WERI-Rb-1 (cell line): ENCODE results near the gene DHTKD1.
"Not testable (repeated sequence)": the region's sequence is repeated elsewhere in the genome, so short reads cannot be mapped to it uniquely, and the experiment has no call there.

Source experiments
- DNase-seq: peaks from one replicate; pipeline ENCODE4 v3.0.0-alpha.2; 2020
- H3K27ac ChIP-seq: fragments of 250-450 bp; sonication (Bioruptor Pico); 2 replicates; pipeline ENCODE4 v1.5.1; 2020; ENCODE audit warnings: mild to moderate bottlenecking, moderate library complexity
- H3K27me3 ChIP-seq: fragments of 250-450 bp; sonication (Bioruptor Pico); 2 replicates; pipeline ENCODE4 v1.5.1; 2021; ENCODE audit warnings: mild to moderate bottlenecking, low read depth, moderate library complexity; ENCODE audit not compliant: insufficient read depth, severe bottlenecking
- H3K36me3 ChIP-seq: fragments of 250-450 bp; sonication (Bioruptor Pico); 2 replicates; pipeline ENCODE4 v1.5.1; 2020; ENCODE audit warnings: mild to moderate bottlenecking, moderate library complexity
- H3K4me3 ChIP-seq: 2 replicates; pipeline ENCODE4 v1.5.1; 2011; ENCODE audit warnings: low read depth, mild to moderate bottlenecking, control low read depth, low read length
- H3K9me3 ChIP-seq: fragments of 250-450 bp; sonication (Bioruptor Pico); 2 replicates; pipeline ENCODE4 v1.5.1; 2021; ENCODE audit warnings: mild to moderate bottlenecking, moderate library complexity; ENCODE audit not compliant: severe bottlenecking
- TF ChIP-seq, protein P1 (sequence below): IDR thresholded peaks from 2 replicates; pipeline ENCODE4 v1.5.1; 2011; ENCODE audit warnings: low read depth, mild to moderate bottlenecking, control low read depth, inconsistent platforms, low read length

DHTKD1 gene

DNA sequence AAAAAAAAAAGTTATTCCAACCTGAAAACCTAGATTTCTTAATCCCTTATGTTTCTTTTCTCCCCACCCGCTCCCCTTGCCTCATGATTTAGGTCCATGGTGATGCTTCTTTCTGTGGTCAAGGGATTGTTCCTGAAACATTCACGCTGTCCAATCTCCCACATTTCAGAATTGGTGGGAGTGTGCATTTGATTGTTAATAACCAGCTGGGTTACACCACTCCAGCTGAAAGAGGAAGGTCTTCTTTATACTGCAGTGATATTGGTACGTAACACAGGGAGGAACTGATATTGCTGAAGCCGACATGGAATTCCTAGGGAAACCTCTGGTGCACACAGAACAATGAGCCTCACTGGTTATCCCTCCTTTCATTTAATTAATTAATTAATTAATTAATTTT, 22.7 kb downstream of the DHTKD1 start:
- no peak for DNase-seq
- H3K36me3 ChIP-seq: peaks cover 2% of the 10 kb centered on the region
- no peak overlapping the region for H3K4me3 ChIP-seq
- no peaks in the 10 kb centered on the region for H3K9me3 ChIP-seq
- H3K27ac ChIP-seq: no peak overlapping the region
- TF ChIP-seq, protein P1, sequence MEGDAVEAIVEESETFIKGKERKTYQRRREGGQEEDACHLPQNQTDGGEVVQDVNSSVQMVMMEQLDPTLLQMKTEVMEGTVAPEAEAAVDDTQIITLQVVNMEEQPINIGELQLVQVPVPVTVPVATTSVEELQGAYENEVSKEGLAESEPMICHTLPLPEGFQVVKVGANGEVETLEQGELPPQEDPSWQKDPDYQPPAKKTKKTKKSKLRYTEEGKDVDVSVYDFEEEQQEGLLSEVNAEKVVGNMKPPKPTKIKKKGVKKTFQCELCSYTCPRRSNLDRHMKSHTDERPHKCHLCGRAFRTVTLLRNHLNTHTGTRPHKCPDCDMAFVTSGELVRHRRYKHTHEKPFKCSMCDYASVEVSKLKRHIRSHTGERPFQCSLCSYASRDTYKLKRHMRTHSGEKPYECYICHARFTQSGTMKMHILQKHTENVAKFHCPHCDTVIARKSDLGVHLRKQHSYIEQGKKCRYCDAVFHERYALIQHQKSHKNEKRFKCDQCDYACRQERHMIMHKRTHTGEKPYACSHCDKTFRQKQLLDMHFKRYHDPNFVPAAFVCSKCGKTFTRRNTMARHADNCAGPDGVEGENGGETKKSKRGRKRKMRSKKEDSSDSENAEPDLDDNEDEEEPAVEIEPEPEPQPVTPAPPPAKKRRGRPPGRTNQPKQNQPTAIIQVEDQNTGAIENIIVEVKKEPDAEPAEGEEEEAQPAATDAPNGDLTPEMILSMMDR: no peak
- H3K27me3 ChIP-seq: no peaks in the 10 kb centered on the region

DNA sequence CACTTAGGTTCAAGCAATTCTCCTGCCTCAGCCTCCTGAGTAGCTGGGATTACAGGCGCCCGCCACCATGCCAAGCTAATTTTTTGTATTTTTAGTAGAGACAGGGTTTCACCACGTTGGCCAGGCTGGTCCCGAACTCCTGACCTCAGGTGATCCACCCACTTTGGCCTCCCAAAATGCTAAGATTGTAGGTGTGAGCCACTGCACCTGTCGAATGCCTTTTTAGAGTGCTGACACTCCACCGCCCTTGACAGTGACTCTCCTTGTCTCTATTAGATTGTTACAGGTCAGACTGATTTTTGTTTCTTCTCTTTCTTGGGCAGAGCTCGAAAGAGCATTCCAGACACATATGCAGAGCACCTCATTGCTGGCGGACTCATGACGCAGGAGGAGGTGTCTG, 28.6 kb downstream of the DHTKD1 start:
- not testable (repeated sequence) for H3K27ac ChIP-seq, H3K27me3 ChIP-seq, H3K36me3 ChIP-seq, DNase-seq, H3K4me3 ChIP-seq, H3K9me3 ChIP-seq

DNA sequence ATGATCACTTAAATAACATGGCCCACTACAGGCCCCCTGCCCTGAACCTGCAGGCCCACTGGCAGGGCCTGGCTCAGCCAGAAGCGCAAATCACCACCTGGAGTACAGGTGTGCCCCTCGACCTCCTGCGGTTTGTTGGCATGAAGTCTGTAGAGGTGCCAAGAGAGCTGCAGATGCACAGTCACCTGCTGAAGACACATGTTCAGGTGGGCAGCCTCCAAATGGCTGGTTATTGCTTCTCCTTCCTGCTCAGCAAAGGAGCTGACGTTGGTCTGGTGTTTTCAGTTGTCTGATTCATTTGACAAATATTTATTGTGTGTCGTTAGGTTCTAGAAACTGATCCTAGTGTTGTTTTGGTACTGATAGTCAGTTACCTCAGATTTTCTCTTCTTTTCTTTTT, 29.0 kb downstream of the DHTKD1 start:
- H3K4me3 ChIP-seq: no peak overlapping the region
- TF ChIP-seq, protein P1: no peak
- no peaks in the 10 kb centered on the region for H3K27me3 ChIP-seq
- no peak for DNase-seq
- no peaks in the 10 kb centered on the region for H3K36me3 ChIP-seq
- no peaks in the 10 kb centered on the region for H3K9me3 ChIP-seq
- no peak overlapping the region for H3K27ac ChIP-seq

DNA sequence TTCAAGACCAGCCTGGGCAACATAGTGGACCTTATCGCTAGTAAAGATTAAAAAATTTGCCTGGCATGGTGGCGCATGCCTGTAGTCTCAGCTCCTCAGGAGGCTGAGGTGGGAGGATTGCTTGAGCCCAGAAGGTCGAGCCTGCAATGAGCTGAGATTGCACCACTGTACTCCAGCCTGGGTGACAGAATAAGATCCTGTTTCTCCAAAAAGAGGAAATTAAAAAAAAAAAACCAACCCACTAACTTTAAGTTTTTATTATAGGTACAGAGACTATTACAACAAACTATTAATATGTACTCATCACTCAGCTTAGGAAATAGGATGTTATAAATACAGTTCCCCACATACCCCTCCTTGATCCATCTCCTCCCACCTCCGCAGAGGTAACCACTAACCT, 30.2 kb downstream of the DHTKD1 start:
- Histone ChIP-seq H3K27me3 (no peaks in the 10 kb centered on the region), H3K4me3 (no peak overlapping the region), H3K27ac (no peak overlapping the region), H3K36me3 (no peaks in the 10 kb centered on the region), H3K9me3 (no peaks in the 10 kb centered on the region)
- DNase-seq: no peak
- TF ChIP-seq, protein P1: no peak

DNA sequence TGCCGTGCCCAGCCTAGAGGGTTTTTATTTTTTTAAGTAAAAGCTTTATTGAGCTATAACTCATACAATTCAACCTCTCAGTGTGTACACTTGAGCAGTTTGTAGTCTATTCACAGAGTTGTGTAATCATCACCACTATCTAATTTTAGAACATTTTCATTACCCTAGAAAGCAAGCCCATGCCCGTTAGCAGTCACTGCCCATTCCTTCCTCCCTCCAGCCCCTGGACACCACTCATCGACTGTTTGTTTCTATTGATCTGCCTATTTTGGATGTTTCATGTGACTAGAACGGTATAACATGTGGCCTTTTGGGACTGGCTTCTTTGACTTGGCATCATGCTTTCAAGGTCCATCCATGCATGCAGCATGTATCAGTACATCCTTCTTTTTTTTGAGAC, 35.0 kb downstream of the DHTKD1 start:
- Histone ChIP-seq H3K27me3 (no peaks in the 10 kb centered on the region), H3K36me3 (no peaks in the 10 kb centered on the region), H3K9me3 (no peaks in the 10 kb centered on the region), H3K27ac (no peak overlapping the region), H3K4me3 (no peak overlapping the region)
- DNase-seq: no peak
- TF ChIP-seq, protein P1: no peak

DNA sequence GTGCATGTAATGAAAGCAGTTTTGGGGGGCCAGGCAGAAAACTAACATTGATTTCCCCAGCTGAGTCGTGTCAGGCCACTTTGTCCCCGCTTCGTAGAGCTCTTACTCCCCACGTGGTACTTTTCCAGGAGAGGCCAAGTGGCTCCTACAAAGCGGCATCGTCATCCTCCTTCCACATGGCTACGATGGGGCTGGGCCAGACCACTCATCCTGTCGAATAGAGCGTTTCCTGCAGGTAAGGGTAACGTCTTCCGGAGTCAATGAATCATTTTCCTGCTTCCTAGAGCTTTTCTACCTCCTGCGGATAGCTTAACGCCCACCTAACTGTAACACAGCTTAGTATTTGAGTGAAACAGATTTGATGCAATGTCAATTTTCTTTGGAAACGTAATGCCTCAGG, 39.0 kb downstream of the DHTKD1 start:
- no peaks in the 10 kb centered on the region for H3K36me3 ChIP-seq
- TF ChIP-seq, protein P1: no peak
- H3K27me3 ChIP-seq: no peaks in the 10 kb centered on the region
- H3K27ac ChIP-seq: no peak overlapping the region
- H3K4me3 ChIP-seq: no peak overlapping the region
- no peak for DNase-seq
- no peaks in the 10 kb centered on the region for H3K9me3 ChIP-seq

DNA sequence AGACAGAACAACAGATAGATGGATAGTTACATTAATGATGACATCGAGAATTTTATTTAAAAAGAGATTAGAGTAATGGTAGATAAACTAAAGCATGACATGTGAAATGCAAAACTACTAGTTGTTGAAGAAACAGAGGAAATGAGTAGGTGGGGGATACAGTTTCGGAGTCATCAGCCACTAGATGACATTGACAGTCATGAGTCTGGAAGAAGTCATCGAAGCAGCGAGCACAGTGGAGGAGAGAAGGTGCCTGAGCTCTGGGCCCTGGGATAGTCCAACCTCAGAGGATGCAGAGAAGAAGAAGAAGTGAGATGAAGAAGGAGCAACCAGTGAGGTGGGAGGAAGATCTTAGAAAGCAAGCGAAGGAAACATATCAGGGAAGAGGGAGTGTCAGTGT, 40.5 kb downstream of the DHTKD1 start:
- Histone ChIP-seq H3K27ac (no peak overlapping the region), H3K36me3 (no peaks in the 10 kb centered on the region), H3K27me3 (no peaks in the 10 kb centered on the region), H3K4me3 (no peak overlapping the region), H3K9me3 (no peaks in the 10 kb centered on the region)
- DNase-seq: no peak
- TF ChIP-seq, protein P1: no peak
